OCI-LY3 (cell line): ENCODE data around the gene OR2L2.

Source experiments
- CTCF ChIP-seq: fragments of 200-600, 300-600 bp; sonication (generic); IDR thresholded peaks from 2 replicates; pipeline ENCODE4 v1.5.1; 2014; ENCODE audit warnings: antibody characterized with exemption, low read length, low read depth
- EZH2phosphoT487 ChIP-seq: fragments of 200-600 bp; shearing (Covaris generic); IDR thresholded peaks from 2 replicates; pipeline ENCODE4 v1.6.1; 2018; ENCODE audit warnings: antibody characterized with exemption, mixed run types, low read depth

GRCh38 chr1:248054671-248055070 lies 24.8 kb downstream of the OR2L2 start:
- no peak for TF ChIP-seq CTCF
- TF ChIP-seq EZH2phosphoT487: no peak
